ENCODE results near the gene DENND4C.

Gene DENND4C

GRCh38 chr9:19201899-19202891 is 28.3 kb upstream of the DENND4C start:
- H3K4me3 ChIP-seq (ENCODE audit: low read length): no peak overlapping the region
- TF ChIP-seq ZNF274 (IDR thresholded peaks at IDR 0.05; ENCODE audit: low read depth, low read length): no peak

- H3K4me3 ChIP-seq (ENCODE audit: low read length): no peak overlapping the region
- no peak for TF ChIP-seq ZNF274 (IDR thresholded peaks at IDR 0.05; ENCODE audit: low read depth, low read length)
These were observed 27.4 kb upstream of the DENND4C start for GRCh38 chr9:19203058-19203457.

- H3K4me3 ChIP-seq (ENCODE audit: low read length): no peak overlapping the region
- TF ChIP-seq ZNF274 (IDR thresholded peaks at IDR 0.05; ENCODE audit: low read depth, low read length): no peak
These were observed 21.8 kb upstream of the DENND4C start for GRCh38 chr9:19208653-19209052.

DNA sequence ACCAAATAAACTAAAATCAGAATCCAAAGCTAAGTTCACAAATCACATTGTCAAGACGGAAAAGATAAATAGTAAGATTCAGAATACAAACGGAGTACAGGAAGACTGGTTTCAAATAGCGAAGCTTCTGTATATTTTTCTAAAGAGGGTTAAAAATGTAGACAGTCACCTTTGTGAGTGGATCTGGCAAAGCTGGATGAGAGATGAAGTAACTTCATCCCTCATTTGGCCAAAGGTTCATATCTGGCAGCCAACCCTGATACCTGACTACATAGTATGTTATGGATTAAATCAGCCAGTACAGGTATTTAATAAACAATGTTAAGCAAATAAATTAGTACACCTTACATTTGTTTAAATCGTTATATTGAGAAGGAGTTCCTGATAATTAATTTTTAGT is 21.3 kb upstream of the DENND4C start:
- H3K4me3 ChIP-seq (ENCODE audit: low read length): no peak overlapping the region

DNA sequence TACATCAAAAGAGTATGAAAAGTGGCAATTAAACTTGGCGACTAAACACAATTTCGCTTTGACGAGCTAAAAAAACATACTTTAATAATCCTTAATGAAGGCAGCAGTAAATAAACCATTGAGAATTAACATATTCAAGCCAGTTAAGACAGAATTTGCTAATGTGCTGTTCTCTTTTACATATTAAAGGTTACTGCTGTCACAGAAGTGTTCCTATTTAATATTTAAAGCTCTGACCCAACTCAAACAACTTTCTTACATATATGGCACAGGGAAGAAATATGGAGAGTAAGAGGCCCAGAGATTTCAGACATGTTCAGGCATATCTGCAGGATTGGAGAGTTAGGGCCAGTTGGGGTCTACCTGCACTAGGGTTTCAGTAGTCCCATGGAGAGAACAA is 16.7 kb upstream of the DENND4C start:
- no peak for TF ChIP-seq ZNF274 (IDR thresholded peaks at IDR 0.05; ENCODE audit: low read depth, low read length)
- H3K4me3 ChIP-seq (ENCODE audit: low read length): no peak overlapping the region

More for the DNA sequence above, 21.3 kb upstream of the DENND4C start:
- no peak for TF ChIP-seq ZNF274 (IDR thresholded peaks at IDR 0.05; ENCODE audit: low read depth, low read length)

DNA sequence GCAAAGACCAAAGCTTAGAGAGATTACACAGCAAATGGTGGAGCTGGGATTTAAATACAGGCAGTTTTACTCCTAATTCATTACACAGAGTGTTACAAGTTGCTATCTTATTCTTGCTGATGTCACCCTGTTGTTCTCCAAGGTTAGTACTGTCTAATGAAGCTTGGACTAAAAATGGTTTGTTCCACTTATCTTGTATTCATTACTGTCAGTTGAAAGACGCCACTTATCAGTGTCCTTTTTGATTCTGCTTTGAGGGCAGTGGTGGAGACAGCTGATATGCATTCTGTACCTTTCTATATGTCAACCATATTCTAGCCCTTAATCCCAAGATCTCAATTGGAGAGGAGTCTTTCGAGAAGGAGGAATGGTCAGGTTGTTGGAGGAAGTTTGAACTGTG is 14.0 kb upstream of the DENND4C start:
- TF ChIP-seq ZNF274 (IDR thresholded peaks at IDR 0.05; ENCODE audit: low read depth, low read length): no peak
- H3K4me3 ChIP-seq (ENCODE audit: low read length): no peak overlapping the region

GRCh38 chr9:19221326-19221725 is 9.2 kb upstream of the DENND4C start:
- TF ChIP-seq ZNF274 (IDR thresholded peaks at IDR 0.05; ENCODE audit: low read depth, low read length): no peak
- no peak overlapping the region for H3K4me3 ChIP-seq (ENCODE audit: low read length)

DNA sequence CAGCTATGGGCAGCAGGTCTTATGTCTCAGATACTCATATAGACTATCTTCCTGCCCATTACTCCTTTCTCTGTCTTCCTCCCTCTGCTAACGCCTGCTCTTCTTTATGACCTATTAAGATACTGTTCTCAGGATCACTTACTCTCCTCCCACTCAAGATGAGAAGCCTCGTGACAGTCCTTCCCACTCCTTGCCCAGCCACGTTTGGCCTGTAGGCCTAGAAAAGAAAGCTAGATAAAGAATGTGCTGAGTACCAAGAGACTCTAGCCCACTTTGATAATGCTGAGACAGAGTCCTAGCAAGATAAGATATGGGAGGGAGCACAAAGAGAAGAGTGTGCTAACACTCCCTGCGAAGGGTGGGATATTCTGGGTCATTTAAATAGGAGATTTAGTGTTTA is 6.8 kb upstream of the DENND4C start:
- no peak for TF ChIP-seq ZNF274 (IDR thresholded peaks at IDR 0.05; ENCODE audit: low read depth, low read length)

DNA sequence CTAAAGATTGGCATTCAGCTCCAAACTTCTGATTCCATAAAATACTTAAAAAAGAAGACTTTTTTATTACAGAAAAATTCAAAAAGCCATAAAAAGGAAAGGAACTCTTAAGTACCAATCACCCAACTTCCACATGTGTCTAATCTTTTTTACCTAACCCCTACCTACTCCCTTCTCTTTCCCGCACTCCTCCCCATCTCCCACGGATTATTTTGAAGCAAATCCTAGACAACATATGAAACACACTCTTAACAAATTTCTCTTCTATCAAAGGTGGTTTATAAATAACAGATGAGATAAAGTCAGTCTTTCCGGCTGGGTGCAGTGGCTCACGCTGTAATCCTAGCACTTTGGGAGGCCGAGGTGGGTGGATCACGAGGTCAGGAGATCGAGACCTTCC is 5.9 kb upstream of the DENND4C start:
- no peak for TF ChIP-seq ZNF274 (IDR thresholded peaks at IDR 0.05; ENCODE audit: low read depth, low read length)
- H3K4me3 ChIP-seq (ENCODE audit: low read length): no peak overlapping the region

More for the DNA sequence above, 6.8 kb upstream of the DENND4C start:
- no peak overlapping the region for H3K4me3 ChIP-seq (ENCODE audit: low read length)

- H3K4me3 ChIP-seq (ENCODE audit: low read length): peak overlapping the region; percentile 50; the same call in 1 of the 2 replicates
- TF ChIP-seq ZNF274 (IDR thresholded peaks at IDR 0.05; ENCODE audit: low read depth, low read length): no peak
These were observed 718 bp upstream of the DENND4C start for GRCh38 chr9:19229595-19230354.

DNA sequence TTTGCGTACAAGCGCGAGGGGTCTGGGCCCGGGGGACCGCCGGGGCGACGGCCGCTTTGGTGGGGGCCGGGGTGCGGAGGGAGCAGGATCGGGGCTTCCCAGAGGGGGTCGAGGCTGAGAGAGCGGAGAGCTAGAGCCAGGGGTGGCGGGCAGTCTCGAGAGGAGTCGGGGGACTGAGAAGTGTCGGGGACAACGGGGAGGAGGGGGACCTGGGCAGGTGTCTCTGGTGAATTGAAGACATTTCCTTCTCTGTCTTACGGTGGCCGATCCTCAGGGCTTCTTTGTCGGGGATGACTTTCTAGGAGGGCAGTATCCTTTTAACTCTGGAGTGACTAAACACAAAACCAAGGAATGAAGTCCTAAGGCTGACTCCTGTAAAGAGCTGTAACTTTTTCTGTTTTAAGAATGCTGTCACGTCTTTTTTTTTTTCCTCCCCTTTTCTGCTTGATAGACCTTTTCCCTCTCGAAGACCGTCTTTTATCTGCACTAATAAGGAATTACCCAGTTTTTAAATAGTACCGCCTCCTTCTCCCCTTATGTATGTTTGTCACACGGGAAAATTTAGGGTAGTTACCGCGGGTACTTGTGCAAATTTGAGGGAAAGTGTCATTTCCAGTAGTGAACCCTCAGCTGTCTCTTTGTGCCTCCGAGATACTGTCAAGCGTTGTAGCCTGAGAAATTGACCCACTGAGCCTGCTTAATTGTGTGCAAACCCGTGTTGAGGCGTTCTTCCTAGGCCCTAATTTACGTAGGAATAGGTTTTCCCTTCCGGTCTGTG is 822 bp downstream of the DENND4C start:
- TF ChIP-seq ZNF274 (IDR thresholded peaks at IDR 0.05; ENCODE audit: low read depth, low read length): no peak
- peak overlapping the region; percentile 97 for H3K4me3 ChIP-seq (ENCODE audit: low read length)

DNA sequence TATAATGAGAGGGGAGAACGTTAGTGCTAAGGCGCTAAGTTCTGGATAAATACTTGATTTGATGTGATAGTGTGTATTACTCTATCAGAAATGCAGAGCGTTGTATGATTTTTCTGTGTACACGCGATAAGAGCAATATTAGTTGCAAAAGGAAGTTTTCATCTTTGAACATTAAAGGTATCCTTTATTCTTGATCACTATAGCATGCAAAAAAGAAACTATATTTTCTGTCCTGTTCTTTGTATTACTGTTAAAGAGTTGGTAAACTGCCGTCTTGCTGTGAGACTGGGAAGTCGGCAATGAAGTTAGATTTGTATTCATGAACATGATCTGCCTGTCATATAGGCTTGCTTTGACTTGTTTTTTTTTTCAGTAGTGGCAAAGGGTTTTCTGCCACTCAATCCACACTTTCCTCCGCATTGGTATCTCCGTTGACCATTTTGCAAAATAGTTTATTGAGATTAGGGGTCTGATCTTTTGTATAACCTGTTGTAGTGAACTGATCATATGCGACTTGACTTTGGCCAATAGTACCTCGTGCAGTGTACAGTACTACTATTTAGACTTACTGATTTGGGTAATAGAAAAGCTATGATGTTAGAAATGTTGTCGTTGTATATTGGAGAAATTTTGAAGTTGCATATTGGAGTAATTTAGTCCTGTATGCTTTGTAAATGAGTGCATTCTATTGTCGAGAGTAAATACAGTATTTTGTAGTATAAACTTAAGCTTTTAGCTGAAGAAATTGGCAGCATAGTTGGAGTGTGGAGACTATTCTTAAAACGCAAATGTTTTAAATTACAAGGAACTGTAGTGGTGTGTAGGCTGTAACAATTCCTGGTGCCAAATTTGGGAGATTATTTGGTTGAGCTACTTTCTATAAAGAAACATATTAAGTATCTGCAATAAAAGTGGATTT is 1.7 kb downstream of the DENND4C start:
- TF ChIP-seq ZNF274 (IDR thresholded peaks at IDR 0.05; ENCODE audit: low read depth, low read length): no peak
- H3K4me3 ChIP-seq (ENCODE audit: low read length): peak overlapping the region; percentile 97

GRCh38 chr9:19232823-19233194 is 2.3 kb downstream of the DENND4C start:
- TF ChIP-seq ZNF274 (IDR thresholded peaks at IDR 0.05; ENCODE audit: low read depth, low read length): no peak
- H3K4me3 ChIP-seq (ENCODE audit: low read length): peak overlapping the region; percentile 97; the same call in 1 of the 2 replicates

Data from GM08714 (cell line).